ENCODE measurements around the gene KLHL18. TPM values are rescaled to one million over a fixed set of nuclear protein-coding genes. Genes with fewer than 3 reads are reported as not detected.

Gene KLHL18
- total RNA-seq, 1 donor from 2014 or later = 30.2 TPM

DNA sequence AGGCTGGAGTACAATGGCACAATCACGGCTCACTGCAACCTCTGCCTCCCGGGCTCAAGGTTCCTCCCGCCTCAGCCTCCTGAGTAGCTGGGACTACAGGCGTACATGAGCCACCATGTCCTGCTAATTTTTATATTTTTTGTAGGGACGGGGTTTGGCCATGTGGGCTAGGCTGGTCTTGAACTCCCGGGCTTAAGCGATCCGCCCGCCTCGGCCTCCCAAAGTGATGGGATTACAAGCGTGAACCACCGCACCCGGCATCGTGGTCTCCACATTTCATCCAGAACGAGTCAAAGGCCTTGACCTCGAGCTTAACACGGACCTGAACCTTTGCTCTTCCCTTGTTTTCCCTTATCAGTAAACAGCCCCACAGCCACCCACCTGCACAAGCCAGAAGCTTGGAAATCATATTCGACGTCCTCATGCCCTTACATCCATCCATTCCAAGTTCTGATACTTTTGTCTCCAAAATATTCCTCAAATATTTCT, 96.7 kb downstream of the KLHL18 start:
- Histone ChIP-seq H3K36me3 (no peaks in the 10 kb centered on the region), H3K4me3 (peak overlapping the region; percentile 100), H3K27ac (peak overlapping the region; percentile 96), H3K4me1 (peaks cover 37% of the 10 kb centered on the region), H3K9me3 (no peaks in the 10 kb centered on the region), H3K27me3 (ENCODE audit: low read depth) (no peaks in the 10 kb centered on the region)
- ATAC-seq = no peak
- DNase-seq = no peak
- TF ChIP-seq, protein P1, sequence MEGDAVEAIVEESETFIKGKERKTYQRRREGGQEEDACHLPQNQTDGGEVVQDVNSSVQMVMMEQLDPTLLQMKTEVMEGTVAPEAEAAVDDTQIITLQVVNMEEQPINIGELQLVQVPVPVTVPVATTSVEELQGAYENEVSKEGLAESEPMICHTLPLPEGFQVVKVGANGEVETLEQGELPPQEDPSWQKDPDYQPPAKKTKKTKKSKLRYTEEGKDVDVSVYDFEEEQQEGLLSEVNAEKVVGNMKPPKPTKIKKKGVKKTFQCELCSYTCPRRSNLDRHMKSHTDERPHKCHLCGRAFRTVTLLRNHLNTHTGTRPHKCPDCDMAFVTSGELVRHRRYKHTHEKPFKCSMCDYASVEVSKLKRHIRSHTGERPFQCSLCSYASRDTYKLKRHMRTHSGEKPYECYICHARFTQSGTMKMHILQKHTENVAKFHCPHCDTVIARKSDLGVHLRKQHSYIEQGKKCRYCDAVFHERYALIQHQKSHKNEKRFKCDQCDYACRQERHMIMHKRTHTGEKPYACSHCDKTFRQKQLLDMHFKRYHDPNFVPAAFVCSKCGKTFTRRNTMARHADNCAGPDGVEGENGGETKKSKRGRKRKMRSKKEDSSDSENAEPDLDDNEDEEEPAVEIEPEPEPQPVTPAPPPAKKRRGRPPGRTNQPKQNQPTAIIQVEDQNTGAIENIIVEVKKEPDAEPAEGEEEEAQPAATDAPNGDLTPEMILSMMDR (IDR thresholded peaks at IDR 0.05) = no peak
- intact Hi-C loops (cut with DNase I) = no loop called here

DNA sequence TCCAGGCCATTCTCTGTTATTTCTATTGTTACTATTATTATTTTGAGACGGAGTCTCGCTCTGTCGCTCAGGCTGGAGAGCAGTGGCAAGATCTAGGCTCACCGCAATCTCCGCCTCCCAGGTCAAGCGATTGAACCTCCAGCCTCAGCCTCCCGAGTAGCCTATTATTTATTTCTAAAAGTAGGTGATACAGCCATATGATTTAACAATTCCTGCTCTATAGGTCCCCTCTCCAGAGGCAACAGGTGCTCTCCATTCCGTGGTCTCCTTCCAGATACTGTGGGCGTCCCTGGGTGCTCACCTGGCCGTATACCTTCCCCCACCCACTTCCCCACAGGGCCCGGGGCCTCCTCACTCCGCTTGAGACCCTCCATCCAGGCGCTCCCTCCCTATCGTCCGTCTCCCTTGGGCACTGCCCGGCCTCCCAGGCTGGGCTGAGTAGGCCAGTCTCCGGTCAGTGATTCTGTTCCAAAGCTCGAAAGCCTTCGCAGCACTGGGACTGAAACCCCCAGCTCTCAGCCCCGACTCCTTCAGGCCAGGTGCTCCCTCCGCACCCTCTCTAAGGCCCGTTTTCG, 97.4 kb downstream of the KLHL18 start:
- Histone ChIP-seq H3K4me1 (peaks cover 38% of the 10 kb centered on the region), H3K27me3 (ENCODE audit: low read depth) (no peaks in the 10 kb centered on the region), H3K27ac (peak overlapping the region; percentile 96), H3K9me3 (no peaks in the 10 kb centered on the region), H3K36me3 (peaks cover 4% of the 10 kb centered on the region), H3K4me3 (peak overlapping the region; percentile 100)
- TF ChIP-seq, protein P1 (IDR thresholded peaks at IDR 0.05) = no peak
- peak in 1 of 2 donors; percentile 5 for ATAC-seq
- DNase-seq = no peak
- intact Hi-C loops (cut with DNase I) = no loop called here

DNA sequence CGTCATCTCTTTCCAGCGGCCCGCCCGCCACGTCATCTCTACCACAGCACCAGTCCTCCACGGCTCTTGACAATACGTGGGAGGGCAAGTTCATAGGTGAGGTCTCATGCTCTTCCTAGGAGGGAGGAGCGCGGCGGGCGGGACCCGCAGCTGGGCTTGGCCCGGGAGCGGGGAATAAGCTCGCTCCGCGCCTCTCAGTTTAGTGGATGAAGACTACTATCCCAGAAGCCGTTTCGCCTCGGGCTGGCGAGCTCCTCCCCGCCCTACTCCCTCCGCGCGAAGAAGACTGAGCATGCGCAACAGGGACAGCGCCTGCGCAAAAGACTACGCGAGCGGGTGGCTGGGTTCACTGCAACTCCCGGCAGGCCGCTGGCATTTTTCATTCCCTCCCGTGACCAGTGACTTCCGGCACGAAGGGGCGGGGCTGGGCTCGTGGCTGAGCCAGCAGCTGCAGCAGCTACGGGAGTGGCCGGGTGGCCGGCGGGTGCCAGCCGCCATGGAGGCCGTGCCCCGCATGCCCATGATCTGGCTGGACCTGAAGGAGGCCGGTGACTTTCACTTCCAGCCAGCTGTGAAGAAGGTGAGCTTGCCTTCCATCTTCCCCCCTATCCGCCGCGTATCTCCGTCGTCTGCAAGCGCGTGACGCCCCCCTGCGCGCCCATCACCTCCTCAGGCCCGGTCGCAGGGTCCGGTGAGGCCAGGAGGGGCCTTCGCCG, 98.0 kb downstream of the KLHL18 start, which contains the start of gene PTPN23:
Gene PTPN23, plus strand, starts transcription at position 421 of the 716 bp plus-strand sequence. Its CDS starts 76 bp downstream, at position 497.
- intact Hi-C loops (cut with DNase I) = no loop called here
- Histone ChIP-seq H3K27ac (peak within 1 kb of the TSS; percentile 96), H3K27me3 (ENCODE audit: low read depth) (no peaks in the 10 kb centered on the region), H3K4me3 (peak within 1 kb of the TSS; percentile 100), H3K9me3 (no peaks in the 10 kb centered on the region), H3K36me3 (peaks cover 9% of the 10 kb centered on the region), H3K4me1 (peaks cover 44% of the 10 kb centered on the region)
- TF ChIP-seq, protein P1 (IDR thresholded peaks at IDR 0.05) = no peak
- peak; percentile 99 for DNase-seq
- peak; percentile 92 to 94 for ATAC-seq

DNA sequence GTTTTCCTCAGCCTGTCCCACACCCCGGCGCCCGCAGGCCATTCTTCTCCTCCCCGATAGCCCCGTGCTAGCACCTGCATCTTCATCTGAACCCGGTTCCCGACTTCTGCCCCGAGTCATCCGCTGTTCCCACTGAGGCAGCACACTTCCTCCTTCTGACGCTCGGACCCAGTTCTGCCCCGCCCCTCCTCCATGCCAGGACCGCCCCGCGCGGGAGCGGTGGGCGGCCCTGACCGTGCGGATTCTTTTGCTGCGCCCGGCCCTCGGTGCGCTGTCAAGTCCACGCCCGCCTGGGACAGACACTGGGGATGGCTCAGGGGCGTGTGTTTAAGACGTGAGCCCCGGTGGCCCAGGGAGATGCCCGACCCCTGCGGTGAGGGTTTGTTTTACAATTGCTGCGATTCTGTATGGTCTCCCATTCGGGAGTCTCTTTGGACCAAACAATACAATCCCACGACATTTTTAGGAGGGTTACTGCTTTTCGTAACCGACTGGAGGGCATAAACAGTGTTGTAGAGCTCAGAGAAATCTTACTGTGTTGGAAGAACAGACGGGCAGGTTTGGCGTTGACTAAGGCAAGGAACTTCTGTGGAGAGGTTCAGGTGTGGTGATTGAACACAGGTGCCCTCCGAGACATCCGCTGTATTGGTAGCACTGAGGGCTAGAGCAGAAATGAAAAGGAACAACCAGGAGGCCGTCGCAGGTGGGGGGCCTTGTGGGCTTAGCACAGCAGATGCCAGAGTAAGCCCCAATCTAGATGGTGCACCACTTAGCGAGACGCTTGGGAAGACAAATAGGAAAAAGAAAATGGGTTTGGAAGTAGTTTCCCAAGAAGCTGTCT, 98.8 kb downstream of the KLHL18 start:
- TF ChIP-seq, protein P1 (IDR thresholded peaks at IDR 0.05) = no peak
- H3K4me3 ChIP-seq = peak overlapping the region; percentile 100
- peaks cover 47% of the 10 kb centered on the region for H3K4me1 ChIP-seq
- peak overlapping the region; percentile 96 for H3K27ac ChIP-seq
- intact Hi-C loops (cut with DNase I) = no loop called here
- ATAC-seq (peak; percentile 88 to 90), DNase-seq (peak; percentile 89)
- H3K36me3 ChIP-seq = peaks cover 12% of the 10 kb centered on the region
- no peaks in the 10 kb centered on the region for H3K27me3 ChIP-seq (ENCODE audit: low read depth)
- no peaks in the 10 kb centered on the region for H3K9me3 ChIP-seq

DNA sequence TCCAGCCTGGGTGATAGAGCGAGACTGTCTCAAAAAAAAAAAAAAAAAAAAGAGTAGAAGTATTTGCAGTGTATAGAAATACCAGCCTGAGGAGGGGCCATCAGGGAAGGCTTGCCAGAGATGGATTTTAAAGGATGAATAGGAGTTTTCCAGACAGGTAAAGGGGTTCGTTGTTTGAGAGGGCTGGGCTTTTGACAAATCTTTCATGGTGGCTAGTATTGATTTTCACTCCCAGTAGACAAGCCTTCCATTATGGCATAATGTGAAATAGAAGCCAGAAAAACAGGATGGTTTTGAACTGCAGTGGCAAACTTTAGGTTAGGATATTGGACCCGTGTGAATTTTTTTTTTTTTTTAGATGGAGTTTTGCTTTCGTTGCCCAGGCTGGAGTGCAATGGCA, 101.7 kb downstream of the KLHL18 start:
- intact Hi-C loops (cut with DNase I) = no loop called here
- no peak overlapping the region for H3K4me3 ChIP-seq
- H3K27ac ChIP-seq = no peak overlapping the region
- ATAC-seq = no peak
- TF ChIP-seq, protein P1 (IDR thresholded peaks at IDR 0.05) = no peak
- no peak for DNase-seq
- peaks cover 34% of the 10 kb centered on the region for H3K4me1 ChIP-seq
- peaks cover 31% of the 10 kb centered on the region for H3K36me3 ChIP-seq
- H3K9me3 ChIP-seq = no peaks in the 10 kb centered on the region
- H3K27me3 ChIP-seq (ENCODE audit: low read depth) = no peaks in the 10 kb centered on the region
